Activated CD4-positive, alpha-beta T cell treated with anti-CD3 and anti-CD28 coated beads, Interleukin-2, amount 10 ng/mL, durations not matched to agents 24 days and 14 days (primary cell): ENCODE results near the gene SHISAL2A. TPM values are rescaled to one million over a fixed set of nuclear protein-coding genes. Genes with fewer than 3 reads are reported as not detected.

Source experiments
- DNase-seq: peaks from one replicate; pipeline ENCODE4 v3.0.0; 2022
- H3K27ac Mint-ChIP-seq: one replicate; pipeline ENCODE4 v1.8.0; 2022; ENCODE audit warnings: mild to moderate bottlenecking, mixed read lengths
- H3K27me3 Mint-ChIP-seq: one replicate; pipeline ENCODE4 v1.8.0; 2022; ENCODE audit warnings: mixed read lengths
- H3K36me3 Mint-ChIP-seq: one replicate; pipeline ENCODE4 v1.8.0; 2022; ENCODE audit warnings: low read depth, mild to moderate bottlenecking, mixed read lengths
- H3K4me1 Mint-ChIP-seq: one replicate; pipeline ENCODE4 v1.8.0; 2021; ENCODE audit warnings: mixed read lengths
- H3K4me3 Mint-ChIP-seq: one replicate; pipeline ENCODE4 v1.8.0; 2022; ENCODE audit warnings: mild to moderate bottlenecking, moderate library complexity, mixed read lengths
- H3K9me3 Mint-ChIP-seq: one replicate; pipeline ENCODE4 v1.8.0; 2021; ENCODE audit warnings: mixed read lengths
- intact Hi-C: fragments of 100-400 bp; cut with micrococcal nuclease; formaldehyde crosslinking; loops from one replicate; pipeline ENCODE4 v1.15.1; 2023
- total RNA-seq: library from RNA; stranded (reverse); gene quantifications from 2 replicates; pipeline ENCODE4 v1.2.3, GENCODE V29; 2022

SHISAL2A gene
- total RNA-seq, 1 donor from 2014 or later, result 4.8 TPM

- peaks cover 4% of the 10 kb centered on the region for H3K9me3 Mint-ChIP-seq
- peaks cover 8% of the 10 kb centered on the region for H3K36me3 Mint-ChIP-seq
- peaks cover 24% of the 10 kb centered on the region for H3K4me1 Mint-ChIP-seq
- intact Hi-C loops, result no loop called here
- no peak for DNase-seq
- H3K27ac Mint-ChIP-seq, result no peak overlapping the region
- peaks cover 9% of the 10 kb centered on the region for H3K27me3 Mint-ChIP-seq
- no peak overlapping the region for H3K4me3 Mint-ChIP-seq
Observed at GRCh38 chr1:52629667-52630066, 3.3 kb upstream of the SHISAL2A start.

DNA sequence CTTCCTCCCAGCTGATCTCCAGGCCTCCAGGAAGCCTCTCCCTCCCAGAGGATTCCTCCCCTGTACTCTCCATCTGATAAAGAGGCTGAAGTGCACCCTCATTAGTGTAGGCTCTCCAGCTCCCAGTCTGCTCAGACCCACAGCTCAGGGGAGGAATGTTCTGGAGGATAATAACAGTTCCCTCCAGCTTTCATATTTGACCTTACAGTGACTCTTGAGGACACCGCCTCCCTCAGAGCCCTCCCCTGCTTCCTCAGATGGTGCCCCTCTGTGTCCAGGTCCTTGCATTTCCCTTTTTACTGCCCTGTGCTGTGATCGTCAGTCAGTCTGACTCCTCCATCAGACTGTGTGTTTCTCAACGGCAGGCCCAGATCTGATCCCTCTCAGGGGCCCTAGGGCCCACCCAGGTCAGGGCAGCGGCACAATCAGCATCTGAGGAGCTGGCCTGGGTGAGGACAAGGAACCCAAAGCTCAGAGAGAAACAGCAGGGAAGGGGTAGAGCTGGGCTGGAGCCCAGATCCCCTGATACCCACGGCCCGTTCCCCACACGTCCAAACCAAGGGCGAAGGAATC lies 1.1 kb upstream of the SHISAL2A start:
- peaks cover 9% of the 10 kb centered on the region for H3K27me3 Mint-ChIP-seq
- peaks cover 41% of the 10 kb centered on the region for H3K4me1 Mint-ChIP-seq
- peaks cover 4% of the 10 kb centered on the region for H3K9me3 Mint-ChIP-seq
- intact Hi-C loops, result no loop called here
- DNase-seq, result no peak
- peak overlapping the region; percentile 71 for H3K27ac Mint-ChIP-seq
- peak overlapping the region; percentile 77 for H3K4me3 Mint-ChIP-seq
- H3K36me3 Mint-ChIP-seq, result peaks cover 8% of the 10 kb centered on the region

- Mint-ChIP-seq H3K27ac (peak overlapping the region; percentile 92), H3K4me1 (peaks cover 56% of the 10 kb centered on the region), H3K27me3 (peaks cover 8% of the 10 kb centered on the region), H3K4me3 (peak overlapping the region; percentile 80), H3K36me3 (peaks cover 8% of the 10 kb centered on the region), H3K9me3 (peaks cover 4% of the 10 kb centered on the region)
- DNase-seq, result peak; percentile 79
- intact Hi-C loops, result no loop called here
Observed at GRCh38 chr1:52633291-52633754, 355 bp downstream of the SHISAL2A start.

DNA sequence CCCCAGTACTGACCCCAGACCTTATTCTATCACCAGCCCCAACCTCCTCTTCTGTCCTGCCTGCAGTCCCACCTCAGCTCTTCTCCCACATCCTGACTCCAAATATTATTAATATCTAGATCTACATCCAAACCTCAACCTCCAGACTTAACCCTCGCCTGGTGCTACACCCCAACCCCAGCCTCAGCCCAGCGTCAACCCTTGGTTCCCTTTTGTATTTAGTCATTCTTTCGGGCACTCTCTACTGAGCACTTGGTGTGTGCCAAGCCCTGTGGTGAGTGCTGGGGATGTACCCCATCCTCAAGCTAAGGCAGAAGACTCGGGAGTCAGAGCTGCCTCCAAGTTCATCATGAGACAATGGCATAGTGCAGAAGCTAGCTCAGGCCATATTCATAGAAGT lies 1.1 kb downstream of the SHISAL2A start:
- intact Hi-C loops, result no loop called here
- peaks cover 8% of the 10 kb centered on the region for H3K27me3 Mint-ChIP-seq
- H3K9me3 Mint-ChIP-seq, result peaks cover 4% of the 10 kb centered on the region
- H3K4me3 Mint-ChIP-seq, result peak overlapping the region; percentile 80
- peaks cover 8% of the 10 kb centered on the region for H3K36me3 Mint-ChIP-seq
- peaks cover 60% of the 10 kb centered on the region for H3K4me1 Mint-ChIP-seq
- DNase-seq, result peak; percentile 64
- peak overlapping the region; percentile 92 for H3K27ac Mint-ChIP-seq

GRCh38 chr1:52635321-52636089 lies 2.5 kb downstream of the SHISAL2A start:
- H3K9me3 Mint-ChIP-seq, result peaks cover 7% of the 10 kb centered on the region
- peaks cover 12% of the 10 kb centered on the region for H3K36me3 Mint-ChIP-seq
- intact Hi-C loops, result loop anchor here (2.0 to 5.0 kb wide), 3 partner anchors 33 to 268 kb away; partner anchors contain the start of genes CC2D1B, GPX7 and TUT4
- H3K4me1 Mint-ChIP-seq, result peaks cover 60% of the 10 kb centered on the region
- H3K27ac Mint-ChIP-seq, result peak overlapping the region; percentile 79
- no peak for DNase-seq
- peak overlapping the region; percentile 20 for H3K4me3 Mint-ChIP-seq
- peaks cover 8% of the 10 kb centered on the region for H3K27me3 Mint-ChIP-seq

GRCh38 chr1:52636721-52637695 lies 4.0 kb downstream of the SHISAL2A start:
- H3K36me3 Mint-ChIP-seq, result peaks cover 19% of the 10 kb centered on the region
- peak overlapping the region; percentile 99 for H3K27ac Mint-ChIP-seq
- peaks cover 12% of the 10 kb centered on the region for H3K9me3 Mint-ChIP-seq
- peaks cover 8% of the 10 kb centered on the region for H3K27me3 Mint-ChIP-seq
- intact Hi-C loops, result loop anchor here (1.0 to 5.0 kb wide), 5 partner anchors 22 to 270 kb away; partner anchors contain the start of genes CC2D1B, GPX7 and TUT4
- DNase-seq, result peak; percentile 94
- H3K4me1 Mint-ChIP-seq, result peaks cover 60% of the 10 kb centered on the region
- H3K4me3 Mint-ChIP-seq, result peak overlapping the region; percentile 83

DNA sequence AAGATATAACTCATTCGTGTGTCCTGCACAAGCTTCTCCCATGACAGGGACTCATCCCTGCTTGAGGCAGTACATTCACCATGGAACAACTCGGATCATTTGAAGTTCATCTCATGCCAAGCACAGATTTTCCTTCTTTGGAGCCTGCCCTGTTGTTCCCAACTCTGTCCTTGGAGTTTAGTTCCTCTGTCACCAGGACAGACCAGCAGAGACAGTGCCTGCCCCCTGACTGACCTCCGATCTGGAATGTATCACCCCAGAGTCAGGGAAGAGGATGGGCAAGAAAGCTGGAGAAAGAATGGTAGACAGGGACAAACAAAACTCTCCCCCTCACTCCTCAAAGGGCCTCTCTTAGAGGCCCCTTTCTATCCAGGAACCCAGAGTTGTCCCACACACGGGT lies 5.0 kb downstream of the SHISAL2A start:
- H3K27me3 Mint-ChIP-seq, result peaks cover 8% of the 10 kb centered on the region
- peaks cover 12% of the 10 kb centered on the region for H3K9me3 Mint-ChIP-seq
- no peak for DNase-seq
- H3K4me3 Mint-ChIP-seq, result peak overlapping the region; percentile 83
- peaks cover 21% of the 10 kb centered on the region for H3K36me3 Mint-ChIP-seq
- H3K27ac Mint-ChIP-seq, result peak overlapping the region; percentile 99
- peaks cover 59% of the 10 kb centered on the region for H3K4me1 Mint-ChIP-seq
- intact Hi-C loops, result loop anchor here (1.0 to 5.0 kb wide), 5 partner anchors 21 to 271 kb away; partner anchors contain the start of genes CC2D1B, GPX7 and TUT4

GRCh38 chr1:52640697-52641096 lies 7.7 kb downstream of the SHISAL2A start:
- Mint-ChIP-seq H3K27me3 (no peaks in the 10 kb centered on the region), H3K36me3 (peaks cover 21% of the 10 kb centered on the region), H3K9me3 (peaks cover 9% of the 10 kb centered on the region), H3K4me3 (no peak overlapping the region), H3K4me1 (peaks cover 37% of the 10 kb centered on the region), H3K27ac (no peak overlapping the region)
- intact Hi-C loops, result no loop called here
- no peak for DNase-seq

- Mint-ChIP-seq H3K36me3 (peaks cover 21% of the 10 kb centered on the region), H3K4me3 (no peak overlapping the region), H3K27ac (peak overlapping the region; percentile 17)
Observed at GRCh38 chr1:52641307-52641706, 8.3 kb downstream of the SHISAL2A start.

GRCh38 chr1:52645261-52645660 lies 12.3 kb downstream of the SHISAL2A start:
- Mint-ChIP-seq H3K4me1 (peaks cover 8% of the 10 kb centered on the region), H3K27ac (no peak overlapping the region), H3K27me3 (no peaks in the 10 kb centered on the region), H3K36me3 (peaks cover 22% of the 10 kb centered on the region), H3K9me3 (peaks cover 6% of the 10 kb centered on the region), H3K4me3 (no peak overlapping the region)
- DNase-seq, result no peak
- intact Hi-C loops, result no loop called here

More at GRCh38 chr1:52641307-52641706, 8.3 kb downstream of the SHISAL2A start:
- H3K27me3 Mint-ChIP-seq, result no peaks in the 10 kb centered on the region
- intact Hi-C loops, result no loop called here
- H3K9me3 Mint-ChIP-seq, result peaks cover 9% of the 10 kb centered on the region
- DNase-seq, result no peak
- H3K4me1 Mint-ChIP-seq, result peaks cover 35% of the 10 kb centered on the region

GRCh38 chr1:52651904-52652303 lies 18.9 kb downstream of the SHISAL2A start:
- intact Hi-C loops, result no loop called here
- Mint-ChIP-seq H3K27me3 (no peaks in the 10 kb centered on the region), H3K4me3 (no peak overlapping the region), H3K36me3 (peaks cover 14% of the 10 kb centered on the region), H3K27ac (no peak overlapping the region), H3K9me3 (peaks cover 6% of the 10 kb centered on the region), H3K4me1 (no peaks in the 10 kb centered on the region)
- no peak for DNase-seq

GRCh38 chr1:52653207-52653849 lies 20.4 kb downstream of the SHISAL2A start:
- Mint-ChIP-seq H3K36me3 (peaks cover 14% of the 10 kb centered on the region), H3K4me1 (peaks cover 2% of the 10 kb centered on the region), H3K27me3 (no peaks in the 10 kb centered on the region), H3K9me3 (peaks cover 6% of the 10 kb centered on the region), H3K27ac (no peak overlapping the region), H3K4me3 (no peak overlapping the region)
- intact Hi-C loops, result no loop called here
- no peak for DNase-seq

- Mint-ChIP-seq H3K27me3 (no peaks in the 10 kb centered on the region), H3K4me3 (no peak overlapping the region), H3K9me3 (peaks cover 6% of the 10 kb centered on the region), H3K27ac (no peak overlapping the region), H3K36me3 (peaks cover 11% of the 10 kb centered on the region), H3K4me1 (peaks cover 8% of the 10 kb centered on the region)
- intact Hi-C loops, result no loop called here
- no peak for DNase-seq
Observed at GRCh38 chr1:52654063-52654462, 21.1 kb downstream of the SHISAL2A start.
